ENCODE data around the gene SNX3.
A peak's percentile ranks its signal among the peaks of the same experiment; 100 is the strongest.

SNX3 gene

DNA sequence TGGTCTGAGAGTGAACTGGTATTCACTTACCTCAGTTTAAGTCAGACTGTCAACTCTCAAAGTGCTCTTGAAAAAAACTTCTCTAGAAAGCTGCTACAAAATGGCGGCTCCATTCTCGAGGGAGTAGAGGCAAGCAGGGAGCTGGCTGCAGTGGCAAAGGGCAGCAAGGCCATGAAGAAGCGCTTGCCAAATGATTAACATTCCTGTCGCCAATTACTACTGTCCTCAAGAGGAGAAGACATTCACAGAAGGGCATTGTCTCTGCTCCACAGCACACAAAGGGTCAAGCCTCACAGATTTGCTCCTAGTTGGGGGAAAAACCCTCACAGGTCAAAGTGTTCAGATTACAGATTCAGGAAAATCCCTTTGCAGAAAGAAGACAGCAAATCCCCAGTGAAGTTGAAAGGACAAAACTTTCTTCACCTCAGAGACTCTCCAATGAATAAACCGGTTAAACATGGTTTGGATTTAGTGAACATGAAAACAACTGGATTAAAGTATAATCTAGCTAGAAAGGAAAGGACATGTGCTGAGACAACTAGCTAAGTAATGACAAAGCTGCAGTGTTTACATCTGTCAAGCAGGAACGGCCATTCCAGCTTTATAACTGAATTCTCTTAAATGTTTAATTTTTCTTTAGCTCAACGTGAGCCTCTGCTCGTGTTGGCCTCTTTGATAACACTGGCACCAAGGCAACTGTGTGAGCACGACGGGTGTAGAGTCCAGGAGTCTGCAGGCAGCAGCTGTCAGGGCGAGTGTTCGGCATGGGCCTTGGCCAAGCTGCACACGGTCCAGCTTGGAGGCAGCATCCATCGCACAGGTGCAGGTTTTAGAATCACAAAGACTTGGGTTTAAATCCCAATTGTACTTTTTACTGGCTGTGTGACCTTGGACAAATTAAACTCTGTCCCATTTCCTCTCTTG is 57.4 kb downstream of the SNX3 start:
- H3K4me3 Mint-ChIP-seq: no peak overlapping the region
- H3K27ac Mint-ChIP-seq: no peak overlapping the region
- H3K9me3 Mint-ChIP-seq: no peaks in the 10 kb centered on the region
- H3K27me3 Mint-ChIP-seq: no peaks in the 10 kb centered on the region
- H3K4me1 Mint-ChIP-seq: peaks cover 3% of the 10 kb centered on the region
- DNase-seq (no peak), ATAC-seq (no peak)
- peaks cover 6% of the 10 kb centered on the region for H3K36me3 Mint-ChIP-seq (ENCODE audit: low read depth)

- peaks cover 3% of the 10 kb centered on the region for H3K4me1 Mint-ChIP-seq
- no peak overlapping the region for H3K27ac Mint-ChIP-seq
- no peaks in the 10 kb centered on the region for H3K36me3 Mint-ChIP-seq (ENCODE audit: low read depth)
- ATAC-seq (no peak), DNase-seq (no peak)
- no peaks in the 10 kb centered on the region for H3K27me3 Mint-ChIP-seq
- no peak overlapping the region for H3K4me3 Mint-ChIP-seq
- no peaks in the 10 kb centered on the region for H3K9me3 Mint-ChIP-seq
These were observed 60.2 kb downstream of the SNX3 start for GRCh38 chr6:108200631-108201030.

- no peaks in the 10 kb centered on the region for H3K27me3 Mint-ChIP-seq
- H3K27ac Mint-ChIP-seq: no peak overlapping the region
- peaks cover 3% of the 10 kb centered on the region for H3K4me1 Mint-ChIP-seq
- no peak for DNase-seq
- H3K9me3 Mint-ChIP-seq: no peaks in the 10 kb centered on the region
- no peak for ATAC-seq
- no peak overlapping the region for H3K4me3 Mint-ChIP-seq
- no peaks in the 10 kb centered on the region for H3K36me3 Mint-ChIP-seq (ENCODE audit: low read depth)
These were observed 60.7 kb downstream of the SNX3 start for GRCh38 chr6:108200186-108200585.

DNA sequence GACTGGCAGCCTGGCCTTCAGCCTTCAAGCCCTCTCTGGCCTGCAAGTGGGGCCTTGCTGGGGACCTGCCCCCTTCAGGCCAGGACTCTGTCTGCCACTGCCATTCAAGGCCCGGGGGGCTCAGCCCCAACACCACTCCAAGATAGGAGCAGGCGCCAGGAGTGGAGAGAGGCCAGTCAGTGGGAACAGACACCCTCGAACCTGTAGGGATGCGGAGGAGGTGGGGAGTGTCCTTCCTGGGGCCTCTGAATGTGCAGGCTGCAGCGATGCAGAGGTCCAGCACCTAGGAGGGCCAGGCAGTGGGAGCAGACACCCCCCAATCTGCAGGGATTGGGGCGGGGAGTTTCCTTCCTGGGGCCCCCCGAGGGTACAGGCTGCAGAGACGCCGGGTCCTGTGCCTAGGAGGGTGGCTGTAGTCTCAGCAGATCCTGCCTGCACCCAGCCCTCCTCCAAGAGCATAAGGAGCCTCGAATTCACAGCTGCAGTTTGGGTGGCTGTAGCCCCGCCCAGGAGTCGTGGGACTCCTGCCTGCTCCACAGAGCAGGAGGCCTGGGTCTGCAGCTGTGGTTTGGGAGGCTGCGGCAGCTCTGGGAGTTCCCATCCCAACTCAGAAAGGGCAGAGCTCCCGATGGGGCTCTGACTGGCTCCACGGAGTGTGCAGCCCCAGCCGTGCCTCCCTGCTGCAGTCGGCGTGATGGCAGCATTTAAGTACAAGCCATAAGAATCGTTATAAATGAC is 61.9 kb downstream of the SNX3 start:
- H3K9me3 Mint-ChIP-seq: no peaks in the 10 kb centered on the region
- no peak for ATAC-seq
- H3K36me3 Mint-ChIP-seq (ENCODE audit: low read depth): no peaks in the 10 kb centered on the region

DNA sequence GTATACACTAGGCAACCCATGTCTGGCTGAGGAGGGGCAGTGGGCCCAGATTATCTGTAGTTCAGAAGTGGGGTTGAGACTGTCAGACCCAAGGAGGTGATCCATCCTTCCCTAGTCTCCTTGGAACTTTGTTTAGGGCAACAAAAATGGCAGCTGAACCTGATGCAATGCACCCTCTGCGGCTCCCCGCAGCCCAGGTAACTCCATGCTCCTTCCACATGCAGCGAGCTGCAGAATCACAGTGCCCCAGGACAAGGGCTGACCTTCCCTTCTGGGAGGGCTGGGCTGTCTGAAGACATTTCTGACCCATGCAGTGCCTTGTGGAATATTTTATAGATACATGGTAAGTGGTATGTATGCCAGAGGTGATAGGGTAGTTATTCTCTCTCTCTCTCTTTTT is 65.6 kb downstream of the SNX3 start:
- ATAC-seq: no peak
- Mint-ChIP-seq H3K36me3 (ENCODE audit: low read depth) (no peaks in the 10 kb centered on the region), H3K4me3 (no peak overlapping the region), H3K27me3 (peaks cover 16% of the 10 kb centered on the region), H3K4me1 (no peaks in the 10 kb centered on the region), H3K27ac (no peak overlapping the region), H3K9me3 (no peaks in the 10 kb centered on the region)
- DNase-seq: no peak

More for the DNA sequence above, 61.9 kb downstream of the SNX3 start:
- H3K4me3 Mint-ChIP-seq: no peak overlapping the region
- peaks cover 3% of the 10 kb centered on the region for H3K27me3 Mint-ChIP-seq
- no peak for DNase-seq
- peaks cover 3% of the 10 kb centered on the region for H3K4me1 Mint-ChIP-seq
- H3K27ac Mint-ChIP-seq: no peak overlapping the region

DNA sequence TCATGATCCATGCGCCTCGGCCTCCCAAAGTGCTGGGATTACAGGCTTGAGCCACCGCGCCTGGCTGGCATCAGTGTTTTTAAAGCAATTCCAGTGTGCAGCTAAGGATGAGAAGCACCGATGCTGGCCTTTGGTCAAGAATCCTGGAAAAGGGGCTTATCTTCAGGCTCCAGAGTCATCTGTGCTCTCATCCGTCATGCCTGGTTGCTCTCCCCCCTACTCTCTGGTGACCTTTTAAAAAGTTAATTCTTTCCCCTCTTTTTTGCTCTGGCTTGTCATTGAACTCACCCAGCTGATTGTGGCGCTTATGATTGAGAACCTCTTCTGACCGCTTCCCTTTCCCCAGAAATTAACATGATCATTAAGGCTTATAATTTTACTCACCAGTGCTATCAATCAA is 66.3 kb downstream of the SNX3 start:
- H3K9me3 Mint-ChIP-seq: no peaks in the 10 kb centered on the region
- H3K4me3 Mint-ChIP-seq: no peak overlapping the region
- H3K27me3 Mint-ChIP-seq: peaks cover 16% of the 10 kb centered on the region
- no peaks in the 10 kb centered on the region for H3K4me1 Mint-ChIP-seq
- no peak for ATAC-seq
- no peak overlapping the region for H3K27ac Mint-ChIP-seq
- DNase-seq: no peak
- no peaks in the 10 kb centered on the region for H3K36me3 Mint-ChIP-seq (ENCODE audit: low read depth)

GRCh38 chr6:108193835-108194234 is 67.0 kb downstream of the SNX3 start:
- Mint-ChIP-seq H3K27me3 (peaks cover 16% of the 10 kb centered on the region), H3K4me1 (no peaks in the 10 kb centered on the region), H3K36me3 (ENCODE audit: low read depth) (no peaks in the 10 kb centered on the region), H3K9me3 (no peaks in the 10 kb centered on the region), H3K27ac (no peak overlapping the region), H3K4me3 (no peak overlapping the region)
- ATAC-seq: no peak
- DNase-seq: no peak

DNA sequence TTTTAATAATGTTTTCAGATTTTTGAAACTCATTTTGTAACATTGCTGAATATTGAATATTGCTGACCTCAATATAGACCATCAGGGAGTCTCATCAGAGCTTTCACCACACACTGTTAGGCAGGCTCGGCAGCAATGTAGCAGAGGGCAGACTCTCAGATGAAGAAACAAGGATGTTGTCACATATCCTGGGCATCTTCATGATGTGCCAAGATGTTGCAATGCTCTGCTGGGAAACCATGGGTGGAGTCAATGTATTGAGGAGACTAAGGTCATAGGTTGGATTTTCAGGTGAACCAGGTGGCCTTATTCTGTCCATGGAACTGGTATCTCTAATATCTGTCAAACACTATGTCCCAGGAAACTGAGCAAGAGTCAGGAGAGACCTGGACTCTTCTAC is 67.7 kb downstream of the SNX3 start:
- H3K4me3 Mint-ChIP-seq: no peak overlapping the region
- no peaks in the 10 kb centered on the region for H3K9me3 Mint-ChIP-seq
- ATAC-seq (no peak), DNase-seq (no peak)
- peaks cover 17% of the 10 kb centered on the region for H3K27me3 Mint-ChIP-seq
- H3K27ac Mint-ChIP-seq: no peak overlapping the region
- H3K36me3 Mint-ChIP-seq (ENCODE audit: low read depth): no peaks in the 10 kb centered on the region
- no peaks in the 10 kb centered on the region for H3K4me1 Mint-ChIP-seq

DNA sequence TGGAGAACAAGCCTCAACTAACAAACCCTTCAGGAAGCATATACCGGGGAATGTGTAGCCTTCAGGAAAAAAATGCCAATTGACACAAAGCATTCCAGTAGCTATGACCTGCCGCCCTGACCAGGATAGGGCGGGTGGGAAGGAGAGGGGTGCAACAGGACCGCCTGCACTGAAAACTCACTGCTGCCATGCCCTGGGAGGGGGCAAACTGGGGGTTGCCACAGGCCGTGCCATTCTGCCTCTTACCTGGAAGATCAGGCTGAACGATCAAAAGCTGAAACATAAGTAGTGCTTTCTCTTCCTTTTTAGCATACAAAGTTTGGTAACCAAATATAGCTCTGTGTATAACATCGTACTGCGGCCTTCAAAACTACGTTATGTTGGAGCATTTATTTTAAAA is 73.3 kb downstream of the SNX3 start:
- H3K27ac Mint-ChIP-seq: no peak overlapping the region
- H3K4me3 Mint-ChIP-seq: no peak overlapping the region
- no peaks in the 10 kb centered on the region for H3K9me3 Mint-ChIP-seq
- no peaks in the 10 kb centered on the region for H3K36me3 Mint-ChIP-seq (ENCODE audit: low read depth)
- no peaks in the 10 kb centered on the region for H3K4me1 Mint-ChIP-seq
- no peak for ATAC-seq
- H3K27me3 Mint-ChIP-seq: peaks cover 29% of the 10 kb centered on the region
- DNase-seq: no peak

GRCh38 chr6:108186226-108186625 is 74.6 kb downstream of the SNX3 start:
- peaks cover 33% of the 10 kb centered on the region for H3K27me3 Mint-ChIP-seq
- DNase-seq (no peak), ATAC-seq (no peak)
- H3K27ac Mint-ChIP-seq: no peak overlapping the region
- no peaks in the 10 kb centered on the region for H3K9me3 Mint-ChIP-seq
- H3K4me1 Mint-ChIP-seq: no peaks in the 10 kb centered on the region
- H3K36me3 Mint-ChIP-seq (ENCODE audit: low read depth): no peaks in the 10 kb centered on the region
- no peak overlapping the region for H3K4me3 Mint-ChIP-seq

DNA sequence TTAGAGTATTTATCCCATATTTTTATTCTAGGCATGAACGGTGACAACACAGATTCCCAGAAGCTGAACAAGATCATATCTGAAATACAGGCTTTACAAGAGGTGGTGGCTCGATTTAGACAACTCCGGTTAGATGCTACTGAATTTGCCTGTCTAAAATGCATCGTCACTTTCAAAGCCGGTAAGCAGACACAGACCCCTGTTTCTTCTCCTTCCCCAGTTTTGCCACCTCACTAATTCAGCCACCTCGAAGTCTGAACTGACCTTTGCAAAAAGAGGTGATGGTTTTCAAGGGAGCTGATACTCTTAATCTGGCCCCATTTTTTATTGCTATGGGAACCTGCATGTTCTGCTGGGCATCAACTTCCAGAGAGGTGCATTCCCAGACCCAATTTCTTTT is 80.1 kb downstream of the SNX3 start:
- no peak overlapping the region for H3K27ac Mint-ChIP-seq
- H3K36me3 Mint-ChIP-seq (ENCODE audit: low read depth): no peaks in the 10 kb centered on the region
- DNase-seq (no peak), ATAC-seq (no peak)
- no peaks in the 10 kb centered on the region for H3K9me3 Mint-ChIP-seq
- peaks cover 5% of the 10 kb centered on the region for H3K4me1 Mint-ChIP-seq
- no peak overlapping the region for H3K4me3 Mint-ChIP-seq
- H3K27me3 Mint-ChIP-seq: peaks cover 67% of the 10 kb centered on the region

DNA sequence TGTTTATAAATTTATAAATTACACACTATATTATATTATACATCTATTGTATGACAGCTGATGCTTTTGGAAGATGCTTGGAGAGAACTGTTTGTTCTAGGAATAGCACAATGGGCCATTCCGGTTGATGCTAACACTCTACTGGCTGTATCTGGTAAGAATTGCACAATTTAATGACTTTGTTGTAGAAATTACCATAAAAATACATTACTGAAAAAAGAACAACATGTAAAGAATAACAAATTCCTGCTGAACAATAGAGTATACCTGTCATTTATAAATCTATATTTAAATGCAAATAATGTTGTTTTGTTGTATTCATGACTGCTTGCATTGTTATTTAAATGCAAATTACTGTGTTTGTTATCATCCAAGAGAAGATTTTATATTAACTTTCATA is 80.6 kb downstream of the SNX3 start:
- Mint-ChIP-seq H3K27me3 (peaks cover 70% of the 10 kb centered on the region), H3K4me3 (no peak overlapping the region), H3K9me3 (no peaks in the 10 kb centered on the region), H3K36me3 (ENCODE audit: low read depth) (no peaks in the 10 kb centered on the region), H3K27ac (no peak overlapping the region), H3K4me1 (peaks cover 9% of the 10 kb centered on the region)
- ATAC-seq (no peak), DNase-seq (no peak)

- Mint-ChIP-seq H3K4me3 (no peak overlapping the region), H3K27ac (no peak overlapping the region), H3K36me3 (ENCODE audit: low read depth) (no peaks in the 10 kb centered on the region), H3K27me3 (peaks cover 72% of the 10 kb centered on the region), H3K4me1 (peaks cover 11% of the 10 kb centered on the region), H3K9me3 (no peaks in the 10 kb centered on the region)
- DNase-seq: no peak
- ATAC-seq: no peak
These were observed 81.1 kb downstream of the SNX3 start for GRCh38 chr6:108179741-108180140.

DNA sequence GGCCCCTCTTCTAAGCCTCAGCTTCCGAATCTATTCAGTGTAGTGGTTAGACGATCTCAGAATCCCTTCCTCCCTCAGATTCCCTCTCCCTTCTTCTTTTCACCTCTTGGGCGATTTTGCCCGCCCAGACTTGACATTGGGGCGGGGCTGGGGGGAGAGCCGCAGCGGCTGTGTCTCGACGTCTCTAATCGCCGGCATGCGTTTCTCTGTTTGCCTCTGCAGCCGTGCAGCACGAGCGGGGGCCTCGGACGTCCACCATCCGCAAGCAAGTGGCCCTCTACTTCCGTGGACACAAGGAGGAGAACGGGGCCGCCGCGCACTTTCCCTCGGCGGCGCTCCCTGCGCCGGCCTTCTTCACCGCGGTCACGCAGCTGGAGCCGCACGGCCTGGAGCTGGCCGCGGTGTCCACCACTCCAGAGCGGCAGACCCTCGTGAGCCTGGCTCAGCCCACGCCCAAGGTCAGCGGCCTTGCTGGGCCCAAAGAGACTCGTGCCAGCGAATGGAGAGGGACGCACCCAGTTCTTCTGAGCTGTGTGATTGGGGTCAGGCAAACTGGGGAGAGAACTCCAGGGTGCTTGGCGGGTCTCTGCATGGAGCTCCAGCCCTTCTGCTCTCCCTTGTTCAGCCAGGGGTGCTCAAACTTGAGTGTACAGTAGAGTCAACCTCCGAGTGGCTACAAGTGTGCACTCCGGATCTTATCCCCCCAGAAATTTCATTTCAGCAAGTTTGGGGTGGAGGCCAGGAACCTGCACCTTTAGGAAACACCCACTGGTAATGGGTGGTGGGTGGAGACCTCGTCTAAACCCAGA is 84.4 kb downstream of the SNX3 start:
- H3K9me3 Mint-ChIP-seq: no peaks in the 10 kb centered on the region
- no peaks in the 10 kb centered on the region for H3K36me3 Mint-ChIP-seq (ENCODE audit: low read depth)
- H3K4me3 Mint-ChIP-seq: peak overlapping the region; percentile 32
- peaks cover 14% of the 10 kb centered on the region for H3K4me1 Mint-ChIP-seq
- no peak for DNase-seq
- peaks cover 90% of the 10 kb centered on the region for H3K27me3 Mint-ChIP-seq
- no peak overlapping the region for H3K27ac Mint-ChIP-seq
- ATAC-seq: no peak
